ENCODE measurements around the gene KCNQ1OT1.

DNA sequence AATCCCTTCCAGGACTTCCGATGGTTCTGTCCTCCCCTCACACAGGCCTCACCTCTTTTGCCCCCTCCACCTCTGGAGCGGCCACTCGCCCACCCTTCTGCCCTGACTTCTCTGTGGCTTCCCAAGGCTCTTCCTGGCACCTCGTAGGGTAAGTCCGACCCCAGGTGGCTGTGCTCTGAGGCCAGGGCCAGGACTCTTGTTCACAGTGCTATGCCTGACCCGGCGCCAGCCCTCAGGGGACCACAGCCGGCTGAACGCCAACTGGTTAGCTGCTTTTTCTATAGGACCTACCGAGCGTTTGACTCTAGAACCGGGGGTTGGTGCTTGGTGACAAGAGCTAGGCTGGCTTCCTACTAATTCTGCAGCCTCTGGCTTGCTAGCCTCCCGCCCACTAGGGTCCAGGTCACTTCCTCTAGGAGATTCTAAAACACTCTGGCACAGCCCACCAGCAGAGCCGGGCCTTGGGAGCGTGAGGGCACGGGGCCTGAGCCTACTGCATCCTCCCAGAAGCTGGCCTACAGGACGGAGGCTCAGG, 28.4 kb upstream of the KCNQ1OT1 start:
- no peak for TF ChIP-seq CTCF (IDR thresholded peaks at IDR 0.05)
- no peak for TF ChIP-seq POLR2A (IDR thresholded peaks at IDR 0.05)

Measured in adrenal gland (tissue), 5 donors.